GM18526 (cell line): ENCODE results near the gene XK.

Experiments used
- POLR2A ChIP-seq: IDR thresholded peaks from 3 replicates; pipeline ENCODE4 v1.6.1; 2011; ENCODE audit not compliant: insufficient read length; ENCODE audit errors: extremely low read depth

Gene XK

GRCh38 chrX:37685381-37686359, at the start of gene XK:
TSS of gene XK (plus strand) at chrX:37685791. CDS start at chrX:37685962, 171 bp downstream.
- TF ChIP-seq POLR2A = no peak

GRCh38 chrX:37638047-37638446, 47.5 kb upstream of the XK start:
- TF ChIP-seq POLR2A = no peak

GRCh38 chrX:37640142-37640541, 45.4 kb upstream of the XK start:
- TF ChIP-seq POLR2A = no peak

GRCh38 chrX:37641859-37642258, 43.7 kb upstream of the XK start:
- no peak for TF ChIP-seq POLR2A

- no peak for TF ChIP-seq POLR2A
These were observed 40.9 kb upstream of the XK start for GRCh38 chrX:37644381-37645305.

- TF ChIP-seq POLR2A = no peak
These were observed 39.3 kb upstream of the XK start for GRCh38 chrX:37646254-37646653.

- TF ChIP-seq POLR2A = no peak
These were observed 33.6 kb upstream of the XK start for GRCh38 chrX:37651921-37652452.

GRCh38 chrX:37652589-37653231, 32.9 kb upstream of the XK start:
- no peak for TF ChIP-seq POLR2A

- TF ChIP-seq POLR2A = no peak
These were observed 32.0 kb upstream of the XK start for GRCh38 chrX:37653397-37654085.

- no peak for TF ChIP-seq POLR2A
These were observed 27.1 kb upstream of the XK start for GRCh38 chrX:37658343-37659030.

- no peak for TF ChIP-seq POLR2A
These were observed 26.5 kb upstream of the XK start for GRCh38 chrX:37659047-37659446.

- TF ChIP-seq POLR2A = no peak
These were observed 23.4 kb upstream of the XK start for GRCh38 chrX:37662181-37662580.

- no peak for TF ChIP-seq POLR2A
These were observed 19.1 kb upstream of the XK start for GRCh38 chrX:37666516-37666915.

GRCh38 chrX:37667141-37667540, 18.4 kb upstream of the XK start:
- TF ChIP-seq POLR2A = no peak

GRCh38 chrX:37672563-37672962, 13.0 kb upstream of the XK start:
- no peak for TF ChIP-seq POLR2A
